ENCODE results near the gene MROH7.
"Not testable (repeated sequence)": the region's sequence is repeated elsewhere in the genome, so short reads cannot be mapped to it uniquely, and the experiment has no call there.

The MROH7 gene

DNA sequence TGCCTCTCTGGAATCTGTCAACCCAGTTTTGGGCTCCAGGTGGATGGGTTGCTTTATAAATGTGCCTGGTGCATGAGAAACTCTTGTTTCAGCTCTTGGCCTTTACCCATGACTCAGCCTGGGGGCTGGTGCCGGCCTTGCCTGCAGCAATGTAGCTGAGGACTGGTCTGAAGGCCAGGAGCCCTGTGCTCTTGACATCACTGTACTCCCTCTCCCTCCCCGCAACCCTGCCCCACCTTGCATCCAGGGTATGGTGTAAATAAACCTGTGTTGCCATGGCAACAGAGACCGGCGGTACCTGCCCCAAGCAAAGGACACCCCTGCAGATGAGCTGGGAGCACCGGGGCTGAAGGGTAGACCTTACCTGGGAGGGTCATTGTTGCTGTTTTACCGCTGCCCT is 31.5 kb upstream of the MROH7 start:
- DNase-seq (ENCODE audit: low spot score): no peak

GRCh38 chr1:54610601-54611580 is 30.7 kb upstream of the MROH7 start:
- DNase-seq (ENCODE audit: low spot score): no peak

DNA sequence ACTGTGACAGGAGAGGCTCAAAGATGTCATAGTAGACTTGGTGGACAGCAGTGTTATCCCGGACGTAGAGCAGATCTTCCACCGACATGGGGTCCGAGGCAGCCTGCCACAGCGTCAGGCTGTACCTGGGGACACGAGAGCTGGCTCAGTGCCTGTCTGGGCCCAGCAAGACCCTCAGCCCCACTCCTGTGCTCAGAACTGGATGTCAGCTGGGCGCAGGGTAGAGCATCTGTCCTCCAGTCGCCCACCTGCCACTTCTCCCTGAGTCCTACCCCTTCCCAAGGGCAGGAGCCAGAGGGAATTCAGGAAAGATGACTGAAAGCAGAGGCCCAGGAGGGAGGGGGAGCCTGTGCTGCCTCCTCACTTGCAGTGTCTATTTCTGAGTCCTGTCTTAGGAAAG is 30.0 kb upstream of the MROH7 start:
- no peak for DNase-seq (ENCODE audit: low spot score)

- DNase-seq (ENCODE audit: low spot score): no peak
Measured at GRCh38 chr1:54614024-54614423, 27.6 kb upstream of the MROH7 start.

DNA sequence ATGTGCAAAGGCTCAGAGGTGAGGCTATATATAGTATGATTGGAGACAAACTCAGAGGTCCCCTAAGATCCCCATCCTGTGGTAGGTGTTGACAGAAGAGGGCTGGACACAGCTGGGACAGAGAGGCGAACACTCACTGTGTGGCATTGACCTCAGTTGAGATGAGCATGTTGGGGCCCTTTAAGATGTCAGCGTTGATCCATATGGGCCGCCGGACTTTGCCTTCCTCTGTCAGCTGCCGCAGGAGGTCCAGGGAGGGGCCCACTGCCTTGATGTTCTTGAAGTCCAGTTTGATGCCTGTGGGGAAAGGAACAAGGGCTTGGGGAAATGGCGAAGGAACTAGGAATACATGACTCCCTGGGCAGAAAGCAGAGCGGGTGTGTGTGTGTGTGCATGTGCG is 27.0 kb upstream of the MROH7 start:
- DNase-seq (ENCODE audit: low spot score): no peak

- no peak for DNase-seq (ENCODE audit: low spot score)
Measured at GRCh38 chr1:54615531-54616279, 25.9 kb upstream of the MROH7 start.

DNA sequence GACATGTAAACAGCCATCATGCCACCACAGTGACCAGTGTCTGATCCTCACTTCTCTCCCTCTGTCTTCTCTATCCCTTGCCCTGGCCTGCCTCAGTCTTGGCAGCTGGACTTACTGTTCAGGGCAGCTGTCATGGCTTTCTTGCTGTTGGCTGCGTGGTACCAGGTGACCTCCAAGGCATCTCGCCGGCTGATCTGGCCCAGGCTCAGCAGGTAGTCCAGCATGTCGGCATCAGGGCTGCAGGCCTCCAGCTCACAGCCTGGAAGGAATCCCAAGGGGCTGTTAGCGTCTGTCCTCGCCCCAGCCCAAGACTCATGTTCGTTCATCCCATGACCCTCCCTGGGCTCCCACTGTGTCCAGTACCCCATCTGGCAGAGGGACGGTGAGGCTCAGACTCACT is 21.8 kb upstream of the MROH7 start:
- DNase-seq (ENCODE audit: low spot score): no peak

DNA sequence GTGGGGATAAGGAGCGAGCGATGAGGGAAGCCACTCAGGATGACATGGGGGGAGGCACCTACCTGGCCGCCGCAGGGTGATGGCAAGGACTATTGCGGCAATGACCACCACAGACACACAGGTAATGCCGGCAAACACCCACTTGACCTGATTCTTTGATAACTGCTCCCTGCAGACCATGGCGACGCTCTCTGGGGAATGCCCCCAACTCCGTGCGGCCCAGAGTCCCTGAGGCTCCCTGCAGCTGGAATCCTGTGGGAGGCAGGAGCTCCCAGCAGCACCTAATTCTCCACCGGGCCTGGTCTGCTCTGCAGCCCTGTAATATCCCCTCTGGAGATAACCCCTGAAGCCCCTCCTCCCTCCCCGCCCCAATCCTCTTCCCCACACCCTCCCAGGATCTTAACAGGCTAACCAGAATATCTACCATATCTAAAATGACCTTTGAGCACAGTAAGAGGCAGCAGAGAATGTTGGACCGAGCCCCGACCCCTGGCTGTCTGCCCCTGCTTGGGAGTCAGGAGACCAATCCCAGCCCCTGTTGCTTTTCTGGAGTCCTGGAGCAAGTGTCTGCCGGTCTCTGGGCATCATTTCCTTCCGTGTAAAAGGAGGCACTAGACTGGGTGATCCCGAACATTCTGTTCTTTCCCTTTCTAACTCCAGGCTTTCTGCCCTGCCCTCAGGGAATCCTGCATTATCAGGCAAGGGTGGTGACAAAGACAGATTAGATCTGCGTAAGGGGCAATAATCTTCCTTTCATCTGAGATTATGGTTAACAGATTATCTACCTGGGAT is 18.2 kb upstream of the MROH7 start, which contains the start of gene FAM151A:
TSS of gene FAM151A (minus strand) at position 310 of the 792 bp plus-strand sequence. CDS start at position 180, 130 bp downstream.
- DNase-seq (ENCODE audit: low spot score): no peak

DNA sequence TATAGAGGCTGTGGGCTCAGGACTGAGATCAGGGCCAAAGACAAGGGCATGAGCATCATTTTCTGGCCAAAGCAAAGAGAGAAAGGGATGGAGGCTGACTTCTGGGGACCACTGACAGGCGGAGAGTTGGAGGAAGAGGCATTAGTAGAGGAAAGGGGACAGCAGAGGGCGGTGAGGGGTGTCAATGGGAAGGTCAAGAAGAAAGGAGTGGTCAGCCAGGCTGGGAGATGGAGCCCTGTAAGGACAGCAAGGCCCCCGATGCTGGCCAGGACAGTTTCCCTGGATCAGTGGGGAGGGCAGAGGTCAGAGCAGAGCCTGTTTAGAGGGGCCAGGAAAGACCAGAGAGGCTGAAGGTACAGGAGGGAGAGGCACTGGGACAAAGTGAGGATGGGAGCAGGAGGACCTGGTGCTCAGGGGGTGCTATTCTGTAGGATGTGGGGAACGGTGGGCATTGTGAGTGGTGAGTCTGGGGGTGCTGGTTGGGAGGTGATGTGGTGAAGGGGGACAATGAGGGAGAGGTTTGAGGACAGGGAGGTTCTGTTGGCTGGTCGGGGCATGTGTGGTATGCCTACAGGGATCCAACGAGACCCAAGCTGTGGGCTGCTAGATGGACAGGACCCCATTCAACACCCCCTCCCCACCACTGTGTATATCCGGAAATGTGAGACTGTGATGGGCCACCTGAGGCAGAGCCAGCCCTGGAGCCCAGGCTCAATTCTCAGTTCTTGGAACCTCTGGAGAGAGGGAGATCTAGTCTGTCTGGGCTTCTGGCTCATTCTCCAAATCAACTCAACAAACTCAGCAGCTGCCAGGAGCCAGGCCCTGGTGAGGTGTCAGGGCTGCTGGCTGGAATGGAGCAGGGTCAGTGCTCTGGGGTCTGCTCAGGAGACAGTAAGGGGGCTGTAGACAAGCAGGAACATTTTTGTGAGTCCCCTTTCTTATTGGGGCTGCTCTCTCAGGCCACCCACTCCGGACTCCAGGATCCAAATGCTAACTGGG is 16.8 kb upstream of the MROH7 start:
- DNase-seq (ENCODE audit: low spot score): no peak

DNA sequence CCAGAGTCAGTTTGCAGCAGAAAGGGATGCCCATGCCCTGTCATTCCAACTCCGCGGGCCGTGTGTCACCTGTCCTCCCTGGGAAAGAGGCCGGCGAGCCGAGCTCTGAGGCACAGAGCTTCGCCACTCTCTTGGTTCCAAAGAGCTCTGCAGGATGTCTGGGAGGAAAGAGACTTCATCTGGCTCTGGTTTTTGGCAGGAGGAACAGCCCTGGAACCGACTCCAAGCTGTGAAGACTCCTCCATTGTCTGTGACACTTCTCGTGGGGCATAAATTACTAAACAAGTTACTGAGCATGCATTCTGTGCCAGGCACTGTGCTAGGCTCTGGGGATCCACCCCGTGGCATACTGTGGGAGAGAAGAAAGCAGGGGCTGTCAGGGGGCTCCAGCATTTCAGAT is 14.4 kb upstream of the MROH7 start:
- DNase-seq (ENCODE audit: low spot score): no peak

GRCh38 chr1:54635804-54636203 is 5.8 kb upstream of the MROH7 start:
- DNase-seq (ENCODE audit: low spot score): not testable (repeated sequence)

DNA sequence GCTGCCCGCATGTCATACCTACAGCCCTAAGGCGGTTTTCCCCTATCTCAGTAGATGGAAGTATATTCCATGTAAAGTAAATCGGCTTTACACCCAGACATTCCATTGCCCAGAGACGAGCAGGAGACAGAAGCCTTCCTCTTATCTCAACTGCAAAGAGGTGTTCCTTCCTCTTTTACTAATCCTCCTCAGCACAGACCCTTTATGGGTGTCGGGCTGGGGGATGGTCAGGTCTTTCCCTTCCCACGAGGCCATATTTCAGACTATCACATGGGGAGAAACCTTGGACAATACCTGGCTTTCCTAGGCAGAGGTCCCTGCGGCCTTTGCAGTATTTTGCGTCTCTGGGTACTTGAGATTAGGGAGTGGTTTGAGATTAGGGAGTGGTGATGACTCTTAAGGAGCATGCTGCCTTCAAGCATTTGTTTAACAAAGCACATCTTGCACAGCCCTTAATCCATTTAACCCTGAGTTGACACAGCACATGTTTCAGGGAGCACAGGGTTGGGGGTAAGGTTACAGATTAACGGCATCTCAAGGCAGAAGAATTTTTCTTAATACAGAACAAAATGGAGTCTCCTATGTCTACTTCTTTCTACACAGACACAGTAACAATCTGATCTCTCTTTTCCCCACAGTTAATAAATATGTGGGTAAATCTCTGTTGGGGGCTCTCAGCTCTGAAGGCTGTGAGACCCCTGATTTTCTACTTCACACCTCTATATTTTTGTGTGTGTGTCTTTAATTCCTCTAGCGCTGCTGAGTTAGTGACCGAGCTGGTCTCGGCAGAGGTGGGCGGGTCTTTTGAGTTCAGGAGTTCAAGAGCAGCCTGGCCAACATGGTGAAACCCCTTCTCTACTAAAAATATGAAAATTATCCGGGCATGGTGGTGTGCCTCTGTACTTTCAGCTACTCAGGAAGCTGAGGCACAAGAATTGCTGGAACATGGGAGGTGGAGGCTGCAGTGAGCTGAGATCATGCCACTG is 4.8 kb upstream of the MROH7 start:
- DNase-seq (ENCODE audit: low spot score): not testable (repeated sequence)

GRCh38 chr1:54640361-54640760 is 1.2 kb upstream of the MROH7 start:
- DNase-seq (ENCODE audit: low spot score): no peak

GRCh38 chr1:54643736-54644135 is 2.1 kb downstream of the MROH7 start:
- no peak for DNase-seq (ENCODE audit: low spot score)

DNA sequence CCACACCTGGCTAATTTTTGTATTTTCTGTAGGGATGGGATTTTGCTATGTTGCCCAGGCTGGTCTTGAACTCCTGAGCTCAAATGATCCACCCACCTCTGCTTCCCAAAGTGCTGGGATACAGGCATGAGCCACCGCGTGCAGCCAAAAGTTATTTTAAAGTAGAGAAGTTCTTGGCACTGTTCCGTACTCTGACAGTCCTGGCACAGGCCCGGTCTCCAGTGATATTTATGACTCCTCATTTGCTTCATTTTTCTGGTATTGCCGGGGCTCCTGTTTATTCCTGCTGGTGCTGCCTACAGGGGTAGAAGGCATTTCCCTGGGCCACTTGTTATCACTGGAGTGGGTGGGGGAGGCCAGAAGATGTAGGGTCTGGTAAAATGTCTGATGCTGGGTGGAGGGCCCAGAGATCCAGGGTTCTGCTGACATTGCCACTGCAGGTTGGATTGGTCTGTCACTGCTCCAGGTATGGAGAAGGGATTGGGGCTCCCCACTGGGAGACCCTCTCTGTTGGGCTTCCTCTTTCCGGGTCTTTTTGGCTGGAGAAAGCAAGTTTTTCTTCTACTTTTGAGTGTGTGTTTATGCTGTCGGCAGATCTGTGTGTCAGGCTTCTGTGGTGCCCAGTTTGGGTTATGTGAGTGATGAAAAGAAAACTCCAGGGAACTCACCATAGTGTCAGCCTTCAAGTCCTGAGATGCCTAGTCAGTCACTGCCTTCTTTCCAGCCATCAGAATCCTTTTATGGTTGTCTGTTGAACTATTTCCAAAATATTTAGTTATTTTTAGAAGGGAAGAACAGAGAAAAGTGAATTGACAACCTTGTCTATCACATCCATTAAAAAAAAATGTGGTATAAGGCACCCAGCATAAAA is 4.5 kb downstream of the MROH7 start:
- DNase-seq (ENCODE audit: low spot score): no peak

- no peak for DNase-seq (ENCODE audit: low spot score)
Measured at GRCh38 chr1:54649130-54649898, 7.7 kb downstream of the MROH7 start.

GRCh38 chr1:54649921-54650320 is 8.3 kb downstream of the MROH7 start:
- DNase-seq (ENCODE audit: low spot score): no peak

- no peak for DNase-seq (ENCODE audit: low spot score)
Measured at GRCh38 chr1:54650417-54650816, 8.8 kb downstream of the MROH7 start.
